Fibroblast of mammary gland (primary cell): ENCODE measurements around the gene SLC25A27.

Experiments used
- DNase-seq: peaks from one replicate; pipeline ENCODE4 v3.0.0-alpha.2; 2010; ENCODE audit warnings: low read depth
- H3K4me3 ChIP-seq: 2 replicates; pipeline ENCODE4 v1.5.1; 2011; ENCODE audit warnings: low read depth, mild to moderate bottlenecking, low read length, moderate library complexity; ENCODE audit not compliant: control insufficient read depth
- CTCF ChIP-seq: conservative IDR thresholded peaks from 2 replicates; pipeline ENCODE4 v1.5.1; 2011; ENCODE audit warnings: low read depth, low read length, inconsistent platforms; ENCODE audit not compliant: control insufficient read depth, insufficient read depth

SLC25A27 gene

GRCh38 chr6:46687619-46688097 lies 34.9 kb downstream of the SLC25A27 start, which contains the start of gene TDRD6:
Gene TDRD6, plus strand, starts transcription at chr6:46687885. Its CDS starts 244 bp downstream, at chr6:46688129.
- no peak for DNase-seq
- no peak for TF ChIP-seq CTCF
- H3K4me3 ChIP-seq: no peak within 1 kb of the TSS

GRCh38 chr6:46688117-46688965 lies 35.6 kb downstream of the SLC25A27 start:
- H3K4me3 ChIP-seq: no peak overlapping the region
- no peak for DNase-seq
- no peak for TF ChIP-seq CTCF

GRCh38 chr6:46688966-46689335 lies 36.2 kb downstream of the SLC25A27 start:
- no peak overlapping the region for H3K4me3 ChIP-seq
- DNase-seq: no peak
- TF ChIP-seq CTCF: no peak

GRCh38 chr6:46689657-46690056 lies 36.9 kb downstream of the SLC25A27 start:
- TF ChIP-seq CTCF: no peak
- DNase-seq: no peak
- no peak overlapping the region for H3K4me3 ChIP-seq

- DNase-seq: no peak
- H3K4me3 ChIP-seq: no peak overlapping the region
- no peak for TF ChIP-seq CTCF
Observed at GRCh38 chr6:46690141-46690755, 37.5 kb downstream of the SLC25A27 start.

GRCh38 chr6:46690911-46691451 lies 38.2 kb downstream of the SLC25A27 start:
- DNase-seq: peak; percentile 7
- TF ChIP-seq CTCF: no peak
- no peak overlapping the region for H3K4me3 ChIP-seq
